ENCODE results near the gene FBXL7. TPM values are rescaled to one million over a fixed set of nuclear protein-coding genes. Genes with fewer than 3 reads are reported as not detected.
A peak's percentile ranks its signal among the peaks of the same experiment; 100 is the strongest.

FBXL7 gene
- total and polyA plus RNA-seq, 2 donors (not counting 3 experiments of a cell fraction or from before 2014, with no cell fraction given), result 23.5 to 32.2 TPM

GRCh38 chr5:15682566-15682965 lies 182.6 kb downstream of the FBXL7 start:
- ChIA-PET CTCF (interaction anchor here (0.6 to 2.1 kb wide), 21 partner anchors 9 to 577 kb away, joined by 3 to 19 read pairs (median 4); no protein-coding TSS in a partner anchor), POLR2A (no interaction called here)
- H3K9ac ChIP-seq (replicated peaks; ENCODE audit: extremely low read depth, insufficient read depth, low read length), result no peak overlapping the region
- H3K27me3 ChIP-seq (ENCODE audit: control insufficient read depth in 2 of 2, insufficient read depth in 2 of 2, low read length in 2 of 2), result no peaks in the 10 kb centered on the region
- H3K79me2 ChIP-seq (ENCODE audit: control insufficient read depth, insufficient read depth, low read length), result peaks cover 3% of the 10 kb centered on the region
- H3K9me1 ChIP-seq (replicated peaks; ENCODE audit: control insufficient read depth, extremely low read depth, insufficient read depth, low read length), result no peaks in the 10 kb centered on the region
- TF ChIP-seq JUN (IDR thresholded peaks at IDR 0.05; ENCODE audit: borderline replicate concordance, insufficient read depth, insufficient read length, low read depth), result no peak
- no peak for TF ChIP-seq MYC (IDR thresholded peaks at IDR 0.05; ENCODE audit: low read depth, low read length)
- TF ChIP-seq CTCF (IDR thresholded peaks at IDR 0.05; ENCODE audit: extremely low read depth in 1 of 2, insufficient read depth in 1 of 2, low read depth in 1 of 2, low read length in 2 of 2), result no peak
- TF ChIP-seq MAX (IDR thresholded peaks at IDR 0.05; ENCODE audit: insufficient read depth, insufficient read length), result no peak
- no peak for TF ChIP-seq POLR2A (IDR thresholded peaks at IDR 0.05; ENCODE audit: low read depth, low read length)
- dilution Hi-C loops (cut with MboI; ENCODE audit: extremely low pct_ligation_motif_present, low sequenced_read_pairs) (no loop called here), intact Hi-C loops (cut with micrococcal nuclease) (loop anchor here (10.0 kb wide), 1 partner anchor 178 kb away; the partner anchor contains the start of gene FBXL7)
- H3K9me3 ChIP-seq (replicated peaks; ENCODE audit: control insufficient read depth, insufficient read depth, low read length), result no peaks in the 10 kb centered on the region
- no peak overlapping the region for H3K4me2 ChIP-seq (ENCODE audit: insufficient read depth, low read length)
- no peak for DNase-seq (ENCODE audit: low read depth, low spot score)
- no peaks in the 10 kb centered on the region for H3K36me3 ChIP-seq (ENCODE audit: control insufficient read depth in 2 of 2, extremely low read depth in 1 of 2, insufficient read depth in 2 of 2, low read length in 2 of 2)
- H3K27ac ChIP-seq (ENCODE audit: insufficient read depth, low read depth, low read length), result no peak overlapping the region
- no TSS peak for BruUV-seq (replicated peaks)
- H3K4me3 ChIP-seq (replicated peaks in 1 of 3; ENCODE audit: insufficient read depth in 1 of 3, low read depth in 1 of 3, low read length in 3 of 3), result no peak overlapping the region
- no peak overlapping the region for H2AFZ ChIP-seq (ENCODE audit: low read depth, low read length)
- FAIRE-seq, result no peak
- peaks cover 4% of the 10 kb centered on the region for H3K4me1 ChIP-seq (ENCODE audit: control insufficient read depth, extremely low read depth, insufficient read depth, low read length)
- H4K20me1 ChIP-seq (replicated peaks; ENCODE audit: control insufficient read depth, extremely low read depth, insufficient read depth, low read length), result peaks cover 11% of the 10 kb centered on the region

GRCh38 chr5:15683332-15683731 lies 183.4 kb downstream of the FBXL7 start:
- FAIRE-seq (peak; percentile 81), DNase-seq (ENCODE audit: low read depth, low spot score) (peak; percentile 76)
- Histone ChIP-seq H3K9me3 (replicated peaks; ENCODE audit: control insufficient read depth, insufficient read depth, low read length) (no peaks in the 10 kb centered on the region), H4K20me1 (replicated peaks; ENCODE audit: control insufficient read depth, extremely low read depth, insufficient read depth, low read length) (peaks cover 10% of the 10 kb centered on the region), H3K36me3 (ENCODE audit: control insufficient read depth in 2 of 2, extremely low read depth in 1 of 2, insufficient read depth in 2 of 2, low read length in 2 of 2) (no peaks in the 10 kb centered on the region), H2AFZ (ENCODE audit: low read depth, low read length) (no peak overlapping the region), H3K4me1 (ENCODE audit: control insufficient read depth, extremely low read depth, insufficient read depth, low read length) (peaks cover 4% of the 10 kb centered on the region), H3K9me1 (replicated peaks; ENCODE audit: control insufficient read depth, extremely low read depth, insufficient read depth, low read length) (no peaks in the 10 kb centered on the region), H3K9ac (replicated peaks; ENCODE audit: extremely low read depth, insufficient read depth, low read length) (no peak overlapping the region), H3K4me3 (replicated peaks in 1 of 3; ENCODE audit: insufficient read depth in 1 of 3, low read depth in 1 of 3, low read length in 3 of 3) (no peak overlapping the region), H3K27me3 (ENCODE audit: control insufficient read depth in 2 of 2, insufficient read depth in 2 of 2, low read length in 2 of 2) (no peaks in the 10 kb centered on the region), H3K27ac (ENCODE audit: insufficient read depth, low read depth, low read length) (no peak overlapping the region), H3K4me2 (ENCODE audit: insufficient read depth, low read length) (no peak overlapping the region), H3K79me2 (ENCODE audit: control insufficient read depth, insufficient read depth, low read length) (no peaks in the 10 kb centered on the region)
- ChIA-PET POLR2A (no interaction called here), CTCF (interaction anchor here (0.6 to 2.1 kb wide), 22 partner anchors 8 to 577 kb away, joined by 3 to 19 read pairs (median 5); partner anchors contain the start of gene FBXL7)
- TF ChIP-seq POLR2A (IDR thresholded peaks at IDR 0.05; ENCODE audit: low read depth, low read length) (no peak), CTCF (IDR thresholded peaks at IDR 0.05; ENCODE audit: extremely low read depth in 1 of 2, insufficient read depth in 1 of 2, low read depth in 1 of 2, low read length in 2 of 2) (peak; percentile 44 to 58)
- dilution Hi-C loops (cut with MboI; ENCODE audit: extremely low pct_ligation_motif_present, low sequenced_read_pairs) (no loop called here), intact Hi-C loops (cut with micrococcal nuclease) (loop anchor here (1.0 to 10.0 kb wide), 4 partner anchors 111 to 312 kb away; partner anchors contain the start of gene FBXL7)
- BruUV-seq (replicated peaks), result no TSS peak

Data from endothelial cell of umbilical vein (primary cell).